ENCODE measurements around the gene TNNI3K.

DNA sequence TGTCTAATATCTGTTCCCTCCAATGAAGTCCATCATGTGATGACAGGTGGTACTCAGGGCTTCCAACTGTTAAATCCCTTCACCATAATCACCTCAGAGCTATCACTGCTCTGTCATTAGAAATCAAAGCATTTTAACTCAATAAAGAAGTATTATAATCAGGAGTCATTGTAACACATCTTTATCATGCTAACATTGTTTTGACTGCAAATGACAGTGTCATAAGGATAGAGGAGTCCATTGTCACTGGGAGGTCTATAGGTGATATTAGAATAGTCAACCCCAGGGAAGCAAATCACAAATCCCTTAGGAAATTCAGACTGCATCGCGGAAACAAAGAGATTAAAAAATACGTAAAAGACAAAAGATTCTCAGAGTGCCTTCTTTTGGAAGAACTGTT lies 246.4 kb downstream of the TNNI3K start:
- TF ChIP-seq CTCF (conservative IDR thresholded peaks at IDR 0.05; ENCODE audit: low read depth, low read length) (no peak), EZH2 (IDR thresholded peaks at IDR 0.05; ENCODE audit: borderline replicate concordance, low read depth, low read length, poor library complexity, severe bottlenecking) (no peak)
